IPS-18c (cell line): ENCODE results near the gene PAXX.
A peak's percentile ranks its signal among the peaks of the same experiment; 100 is the strongest.
"Not testable (repeated sequence)": the region's sequence is repeated elsewhere in the genome, so short reads cannot be mapped to it uniquely, and the experiment has no call there.

ENCODE experiments used
- H3K4me3 ChIP-seq: 2 replicates; pipeline ENCODE4 v1.7.0; 2013; ENCODE audit warnings: low read depth, mild to moderate bottlenecking, low read length, moderate library complexity; ENCODE audit not compliant: insufficient read depth
- H3K9me3 ChIP-seq: one replicate; pipeline ENCODE4 v1.6.1; 2013; ENCODE audit warnings: mild to moderate bottlenecking, low read length, moderate library complexity; ENCODE audit not compliant: control insufficient read depth, insufficient read depth

The PAXX gene

GRCh38 chr9:136985853-136986252 lies 6.4 kb upstream of the PAXX start:
- no peak overlapping the region for H3K4me3 ChIP-seq
- no peaks in the 10 kb centered on the region for H3K9me3 ChIP-seq

GRCh38 chr9:136988872-136989271 lies 3.4 kb upstream of the PAXX start:
- Histone ChIP-seq H3K4me3 (no peak overlapping the region), H3K9me3 (no peaks in the 10 kb centered on the region)

- Histone ChIP-seq H3K4me3 (no peak overlapping the region), H3K9me3 (no peaks in the 10 kb centered on the region)
Observed at GRCh38 chr9:136990242-136990911, 1.8 kb upstream of the PAXX start.

GRCh38 chr9:136992819-136993369 lies 672 bp downstream of the PAXX start:
- no peaks in the 10 kb centered on the region for H3K9me3 ChIP-seq
- peak overlapping the region; percentile 89 for H3K4me3 ChIP-seq

GRCh38 chr9:136994180-136994887 lies 2.1 kb downstream of the PAXX start:
- Histone ChIP-seq H3K9me3 (no peaks in the 10 kb centered on the region), H3K4me3 (no peak overlapping the region)

- Histone ChIP-seq H3K9me3 (no peaks in the 10 kb centered on the region), H3K4me3 (no peak overlapping the region)
Observed at GRCh38 chr9:136994888-136995230, 2.6 kb downstream of the PAXX start.

GRCh38 chr9:136995362-136995761 lies 3.1 kb downstream of the PAXX start:
- H3K9me3 ChIP-seq = no peaks in the 10 kb centered on the region
- no peak overlapping the region for H3K4me3 ChIP-seq

- H3K4me3 ChIP-seq = no peak overlapping the region
- H3K9me3 ChIP-seq = no peaks in the 10 kb centered on the region
Observed at GRCh38 chr9:136995772-136996311, 3.6 kb downstream of the PAXX start.

GRCh38 chr9:136996361-136997292 lies 4.4 kb downstream of the PAXX start, which contains the start of gene CLIC3:
TSS of gene CLIC3 (minus strand) at chr9:136996568. CDS start at chr9:136996543, 25 bp downstream.
- Histone ChIP-seq H3K9me3 (no peaks in the 10 kb centered on the region), H3K4me3 (peak within 1 kb of the TSS; percentile 34)

- H3K4me3 ChIP-seq = 0 out of 2 replicates have a peak overlapping the region, but pooled peaks have one; percentile 15
Observed at GRCh38 chr9:136997371-136997770, 5.1 kb downstream of the PAXX start.

GRCh38 chr9:136997830-136998234 lies 5.6 kb downstream of the PAXX start:
- no peak overlapping the region for H3K4me3 ChIP-seq
- no peaks in the 10 kb centered on the region for H3K9me3 ChIP-seq

More at GRCh38 chr9:136997371-136997770, 5.1 kb downstream of the PAXX start:
- no peaks in the 10 kb centered on the region for H3K9me3 ChIP-seq

- H3K9me3 ChIP-seq = no peaks in the 10 kb centered on the region
- no peak overlapping the region for H3K4me3 ChIP-seq
Observed at GRCh38 chr9:137000177-137000930, 8.1 kb downstream of the PAXX start.

- H3K4me3 ChIP-seq = no peak overlapping the region
- no peaks in the 10 kb centered on the region for H3K9me3 ChIP-seq
Observed at GRCh38 chr9:137001857-137002645, 9.8 kb downstream of the PAXX start.

- no peaks in the 10 kb centered on the region for H3K9me3 ChIP-seq
- no peak overlapping the region for H3K4me3 ChIP-seq
Observed at GRCh38 chr9:137002646-137003041, 10.4 kb downstream of the PAXX start.

GRCh38 chr9:137004285-137004684 lies 12.1 kb downstream of the PAXX start:
- H3K4me3 ChIP-seq, H3K9me3 ChIP-seq: not testable (repeated sequence)
